ENCODE measurements around the gene ME1. TPM values are rescaled to one million over a fixed set of nuclear protein-coding genes. Genes with fewer than 3 reads are reported as not detected.

ME1 gene
- total and polyA plus RNA-seq, 2 of the 13 experiments (the other 11 are each of a cell fraction or from before 2014, with no cell fraction given) = not detected

- Histone ChIP-seq H4K20me1 (ENCODE audit: insufficient read depth, low read length) (no peaks in the 10 kb centered on the region), H3K27ac (ENCODE audit: extremely low read length, insufficient read depth, low read length) (no peak overlapping the region), H3K4me3 (replicated peaks in 1 of 3; ENCODE audit: insufficient read depth in 1 of 3, low read depth in 2 of 3, low read length in 3 of 3) (no peak overlapping the region), H3K79me2 (ENCODE audit: insufficient read depth, low read length) (no peaks in the 10 kb centered on the region), H3K4me2 (ENCODE audit: low read depth, low read length) (no peak overlapping the region), H2AFZ (ENCODE audit: low read length) (no peak overlapping the region), H3K4me1 (ENCODE audit: insufficient read depth, low read length) (no peaks in the 10 kb centered on the region), H3K27me3 (ENCODE audit: control insufficient read depth in 1 of 2, insufficient read depth in 2 of 2, low read length in 2 of 2) (no peaks in the 10 kb centered on the region; a peak in 1 of 5 replicates), H3K9ac (ENCODE audit: insufficient read depth, low read depth, low read length) (no peak overlapping the region), H3K36me3 (replicated peaks in 1 of 2; ENCODE audit: control insufficient read depth in 1 of 2, insufficient read depth in 2 of 2, low read length in 2 of 2) (no peaks in the 10 kb centered on the region), H3K9me3 (ENCODE audit: low read length) (no peaks in the 10 kb centered on the region)
- TF ChIP-seq GLMP (CRISPR knock-in tag; IDR thresholded peaks at IDR 0.05; ENCODE audit: borderline replicate concordance) = no peak
- TF ChIP-seq ZNF180 (CRISPR knock-in tag; IDR thresholded peaks at IDR 0.05; ENCODE audit: borderline replicate concordance, low read depth) = no peak
- TF ChIP-seq ELF4 (CRISPR knock-in tag; IDR thresholded peaks at IDR 0.05; ENCODE audit: borderline replicate concordance) = no peak
- TF ChIP-seq BHLHE40 (IDR thresholded peaks at IDR 0.05; ENCODE audit: low read length) = no peak
- TF ChIP-seq ZNF235 (CRISPR knock-in tag; IDR thresholded peaks at IDR 0.05; ENCODE audit: borderline replicate concordance) = no peak
- TF ChIP-seq CHCHD3 (CRISPR knock-in tag; IDR thresholded peaks at IDR 0.05) = no peak
- TF ChIP-seq ZBTB7B (CRISPR knock-in tag; IDR thresholded peaks at IDR 0.05) = no peak
- no peak for TF ChIP-seq PHF20 (CRISPR knock-in tag; IDR thresholded peaks at IDR 0.05)
- no peak for TF ChIP-seq ZNF616 (CRISPR knock-in tag; IDR thresholded peaks at IDR 0.05; ENCODE audit: low read depth)
- no peak for TF ChIP-seq ZNF782 (CRISPR knock-in tag; IDR thresholded peaks at IDR 0.05; ENCODE audit: borderline replicate concordance)
- no peak for TF ChIP-seq ZNF841 (CRISPR knock-in tag; IDR thresholded peaks at IDR 0.05; ENCODE audit: borderline replicate concordance)
- no peak for TF ChIP-seq EHMT2 (IDR thresholded peaks at IDR 0.05; ENCODE audit: borderline replicate concordance, low read depth, low read length)
- TF ChIP-seq EEA1 (CRISPR knock-in tag; IDR thresholded peaks at IDR 0.05; ENCODE audit: borderline replicate concordance) = no peak
- TF ChIP-seq ZFP36 (IDR thresholded peaks at IDR 0.05; ENCODE audit: borderline replicate concordance, low read depth, low read length, partially characterized antibody) = no peak
- TF ChIP-seq MED8 (CRISPR knock-in tag; IDR thresholded peaks at IDR 0.05; ENCODE audit: insufficient replicate concordance) = no peak
- TF ChIP-seq ZNF784 (CRISPR knock-in tag; IDR thresholded peaks at IDR 0.05; ENCODE audit: borderline replicate concordance) = no peak
- TF ChIP-seq ZNF552 (CRISPR knock-in tag; IDR thresholded peaks at IDR 0.05; ENCODE audit: borderline replicate concordance) = no peak
- no peak for TF ChIP-seq JDP2 (CRISPR knock-in tag; IDR thresholded peaks at IDR 0.05; ENCODE audit: borderline replicate concordance)
- TF ChIP-seq ZNF713 (CRISPR knock-in tag; IDR thresholded peaks at IDR 0.05) = no peak
- TF ChIP-seq ZNF629 (CRISPR knock-in tag; conservative IDR thresholded peaks at IDR 0.05) = no peak
- no peak for DNase-seq (ENCODE audit: low spot score)
- POLR2A ChIA-PET = no interaction called here
- no peak for FAIRE-seq
- WGBS (ENCODE audit: low lambda C conversion rate) = 5% methylated on average over 1 of the region's 1 CpG
- CTCF ChIA-PET (ENCODE audit: low intra/inter-chr PET ratio, low total read pairs) = no interaction called here
- intact Hi-C loops (cut with micrococcal nuclease; ENCODE audit: unreplicated experiment) = no loop called here
- BruUV-seq (replicated peaks) = no TSS peak
- in situ Hi-C loops (cut with HindIII; ENCODE audit: extremely low pct_ligation_motif_present, low pct_unique_long_range_greater_than_20kb) = no loop called here
- no peak for ATAC-seq
Observed at GRCh38 chr6:83311231-83311630, 119.6 kb downstream of the ME1 start.
